ENCODE results near the gene C11orf58. TPM values are rescaled to one million over a fixed set of nuclear protein-coding genes. Genes with fewer than 3 reads are reported as not detected.

C11orf58 gene
- total RNA-seq, 2 donors from 2014 or later: 162 to 183 TPM

DNA sequence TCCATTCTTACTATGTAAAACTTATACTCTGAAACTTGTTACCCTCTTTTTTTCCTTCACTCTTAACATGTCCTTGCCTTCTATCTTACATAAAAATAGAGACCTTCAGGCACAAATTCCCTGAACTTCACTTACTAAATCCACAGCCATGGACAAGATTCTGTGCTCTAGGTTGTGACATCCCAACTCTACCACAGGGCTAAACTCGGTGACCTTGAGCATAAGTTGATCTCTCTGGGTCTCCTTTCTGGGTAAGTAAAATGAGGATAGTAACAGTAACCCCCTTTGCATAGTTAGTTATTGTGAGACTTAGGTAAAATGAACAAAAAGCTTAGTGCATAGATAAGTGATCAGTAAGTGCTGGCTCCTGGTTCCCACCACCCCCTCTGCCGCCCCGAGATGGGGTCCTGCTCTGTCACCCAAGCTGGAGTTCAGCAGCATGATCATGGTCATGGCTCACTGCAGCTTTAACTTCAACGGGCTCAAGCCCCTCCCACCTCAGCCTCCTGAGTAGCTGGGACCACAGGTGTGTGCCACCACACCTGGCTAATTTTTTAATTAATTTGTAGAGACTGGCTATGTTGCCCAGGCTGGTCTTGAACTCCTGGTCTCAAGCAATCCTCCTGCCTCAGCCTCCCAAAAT is 20.1 kb downstream of the C11orf58 start:
- H3K27me3 ChIP-seq (ENCODE audit: control insufficient read depth, insufficient read depth, low read length, poor library complexity, severe bottlenecking): no peaks in the 10 kb centered on the region
- WGBS, 2 experiments (ENCODE audit: insufficient coverage in 1 of 2, insufficient read length in 1 of 2): 94% methylated on average over 4 of the region's 4 CpGs; no CpG with 5 or more reads in 1 of the 2 experiments
- no peaks in the 10 kb centered on the region for H3K9me3 ChIP-seq (ENCODE audit: control insufficient read depth, low read length)
- no peak overlapping the region for H3K27ac Mint-ChIP-seq
- H3K36me3 ChIP-seq (ENCODE audit: control insufficient read depth, insufficient read depth, low read length): peaks cover 46% of the 10 kb centered on the region
- H3K36me3 Mint-ChIP-seq (ENCODE audit: low read depth): peaks cover 42% of the 10 kb centered on the region
- TF ChIP-seq CTCF (conservative IDR thresholded peaks at IDR 0.05): no peak
- no peaks in the 10 kb centered on the region for H3K27me3 Mint-ChIP-seq (ENCODE audit: insufficient read depth)
- H3K9me3 Mint-ChIP-seq: no peaks in the 10 kb centered on the region
- no peak overlapping the region for H3K27ac ChIP-seq (ENCODE audit: low read depth, low read length)
- no peaks in the 10 kb centered on the region for H3K4me1 Mint-ChIP-seq
- no peak overlapping the region for H3K4me3 Mint-ChIP-seq
- H3K4me3 ChIP-seq (ENCODE audit: low read length): no peak overlapping the region
- DNase-seq: no peak
- no peaks in the 10 kb centered on the region for H3K4me1 ChIP-seq (ENCODE audit: control insufficient read depth, insufficient read depth, low read length)
- H3K9ac ChIP-seq (ENCODE audit: extremely low read depth, low read length, poor library complexity, severe bottlenecking): no peak overlapping the region

GRCh38 chr11:16759857-16760508 is 21.5 kb downstream of the C11orf58 start:
- Histone ChIP-seq H3K36me3 (ENCODE audit: control insufficient read depth, insufficient read depth, low read length) (peaks cover 32% of the 10 kb centered on the region), H3K27ac (ENCODE audit: low read depth, low read length) (no peak overlapping the region), H3K9ac (ENCODE audit: extremely low read depth, low read length, poor library complexity, severe bottlenecking) (no peak overlapping the region), H3K27me3 (ENCODE audit: control insufficient read depth, insufficient read depth, low read length, poor library complexity, severe bottlenecking) (no peaks in the 10 kb centered on the region), H3K9me3 (ENCODE audit: control insufficient read depth, low read length) (no peaks in the 10 kb centered on the region), H3K4me1 (ENCODE audit: control insufficient read depth, insufficient read depth, low read length) (no peaks in the 10 kb centered on the region), H3K4me3 (ENCODE audit: low read length) (no peak overlapping the region)
- H3K4me3 Mint-ChIP-seq: no peak overlapping the region
- H3K4me1 Mint-ChIP-seq: no peaks in the 10 kb centered on the region
- H3K27ac Mint-ChIP-seq: no peak overlapping the region
- no peak for TF ChIP-seq CTCF (conservative IDR thresholded peaks at IDR 0.05)
- H3K36me3 Mint-ChIP-seq (ENCODE audit: low read depth): peaks cover 29% of the 10 kb centered on the region
- 88 to 97% methylated on average over 6 to 8 of the region's 8 CpGs for WGBS, 2 experiments (ENCODE audit: insufficient coverage in 1 of 2, insufficient read length in 1 of 2)
- no peak for DNase-seq
- H3K9me3 Mint-ChIP-seq: no peaks in the 10 kb centered on the region
- H3K27me3 Mint-ChIP-seq (ENCODE audit: insufficient read depth): no peaks in the 10 kb centered on the region

GRCh38 chr11:16763746-16764145 is 25.3 kb downstream of the C11orf58 start:
- no peaks in the 10 kb centered on the region for H3K4me1 ChIP-seq (ENCODE audit: control insufficient read depth, insufficient read depth, low read length)
- no peak overlapping the region for H3K4me3 Mint-ChIP-seq
- DNase-seq: no peak
- H3K27me3 ChIP-seq (ENCODE audit: control insufficient read depth, insufficient read depth, low read length, poor library complexity, severe bottlenecking): no peaks in the 10 kb centered on the region
- H3K9ac ChIP-seq (ENCODE audit: extremely low read depth, low read length, poor library complexity, severe bottlenecking): no peak overlapping the region
- H3K4me3 ChIP-seq (ENCODE audit: low read length): no peak overlapping the region
- no peaks in the 10 kb centered on the region for H3K27me3 Mint-ChIP-seq (ENCODE audit: insufficient read depth)
- no peaks in the 10 kb centered on the region for H3K4me1 Mint-ChIP-seq
- H3K27ac Mint-ChIP-seq: no peak overlapping the region
- H3K36me3 Mint-ChIP-seq (ENCODE audit: low read depth): peaks cover 3% of the 10 kb centered on the region
- no peaks in the 10 kb centered on the region for H3K36me3 ChIP-seq (ENCODE audit: control insufficient read depth, insufficient read depth, low read length)
- WGBS, 2 experiments (ENCODE audit: insufficient coverage in 1 of 2, insufficient read length in 1 of 2): 80 to 96% methylated on average over 1 of the region's 1 CpG
- H3K9me3 Mint-ChIP-seq: no peaks in the 10 kb centered on the region
- no peaks in the 10 kb centered on the region for H3K9me3 ChIP-seq (ENCODE audit: control insufficient read depth, low read length)
- TF ChIP-seq CTCF (conservative IDR thresholded peaks at IDR 0.05): no peak
- H3K27ac ChIP-seq (ENCODE audit: low read depth, low read length): no peak overlapping the region

All from endodermal cell (in vitro differentiated cells).